Smooth muscle cell (in vitro differentiated cells): Measurements from ENCODE around the gene MAP2K4. TPM values are rescaled to one million over a fixed set of nuclear protein-coding genes. Genes with fewer than 3 reads are reported as not detected.

Experiments used
- DNase-seq: peaks from one replicate; lab custom pipeline; 2025; ENCODE audit not compliant: unreplicated experiment; lab: John Stamatoyannopoulos, UW
- H2AFZ ChIP-seq: fragments of 200-600 bp; sonication (generic); 2 replicates; pipeline ENCODE4 v1.6.0; 2016; ENCODE audit warnings: antibody characterized with exemption, low read depth, mild to moderate bottlenecking
- H3F3A ChIP-seq: fragments of 200-600 bp; sonication (generic); 2 replicates; pipeline ENCODE4 v1.6.0; 2017; ENCODE audit warnings: antibody characterized with exemption, low read depth
- H3K27ac ChIP-seq: fragments of 200-600 bp; sonication (generic); 2 replicates; pipeline ENCODE4 v1.5.1; 2016; ENCODE audit warnings: low read depth, mild to moderate bottlenecking
- H3K27me3 ChIP-seq: fragments of 200-600 bp; sonication (generic); 2 replicates; pipeline ENCODE4 v1.6.1; 2016; ENCODE audit warnings: low read depth, mild to moderate bottlenecking
- H3K36me3 ChIP-seq: fragments of 200-600 bp; sonication (generic); 2 replicates; pipeline ENCODE4 v1.5.1; 2016; ENCODE audit warnings: low read depth
- H3K4me1 ChIP-seq: fragments of 200-600 bp; sonication (generic); 2 replicates; pipeline ENCODE4 v1.5.1; 2016; ENCODE audit warnings: low read depth
- H3K4me2 ChIP-seq: fragments of 200-600 bp; sonication (generic); 2 replicates; pipeline ENCODE4 v1.6.0; 2016; ENCODE audit warnings: mild to moderate bottlenecking
- H3K4me3 ChIP-seq: fragments of 200-600 bp; sonication (generic); 2 replicates; pipeline ENCODE4 v1.5.1; 2016; ENCODE audit warnings: mild to moderate bottlenecking
- H3K79me2 ChIP-seq: fragments of 200-600 bp; sonication (generic); 2 replicates; pipeline ENCODE4 v1.6.0; 2016; ENCODE audit warnings: low read depth, mild to moderate bottlenecking
- H3K9ac ChIP-seq: fragments of 200-600 bp; sonication (generic); 2 replicates; pipeline ENCODE4 v1.6.0; 2016; ENCODE audit warnings: low read depth
- H3K9me3 ChIP-seq: fragments of 200-600 bp; sonication (generic); replicated peaks from 2 replicates; pipeline ENCODE4 v1.5.1; 2016; ENCODE audit warnings: low read depth
- H4K20me1 ChIP-seq: fragments of 200-600 bp; sonication (generic); 2 replicates; pipeline ENCODE4 v1.6.0; 2016; ENCODE audit warnings: low read depth
- WGBS: methylation state at CpG from one replicate; pipeline ENCODE4 v1.1.7; 2016; ENCODE audit warnings: low lambda C conversion rate; 5-methylcytosine and 5-hydroxymethylcytosine counted together
- microRNA counts: library from miRNA; unstranded; fragments of <30 nt; microRNA quantifications from one replicate; lab custom pipeline; 2016
- microRNA-seq: library from miRNA; unstranded; fragments of <30 nt; microRNA quantifications from one replicate; pipeline ENCODE4, GENCODE V29; 2016; ENCODE audit warnings: borderline number of aligned reads
- polyA plus RNA-seq: library from polyadenylated mRNA; unstranded; fragments of >200 nt; fragmentation: Nextera tagmentation; extraction: Ambion mirVana; gene quantifications from 2 replicates; pipeline ENCODE4 v1.2.1, GENCODE V29; 2016
- small RNA-seq: library from RNA; depleted of rRNA; stranded (forward); fragments of <200 nt; gene quantifications from one replicate; pipeline ENCODE3, GENCODE V24; 2014
- total RNA-seq: library from RNA; depleted of rRNA; stranded (reverse); fragments of >200 nt; gene quantifications from 2 replicates; pipeline ENCODE4 v1.2.3, GENCODE V29; 2014
- TF ChIP-seq, protein P1 (sequence below): fragments of 200-600 bp; sonication (generic); IDR thresholded peaks from 2 replicates; pipeline ENCODE4 v1.5.1; 2017; ENCODE audit warnings: borderline replicate concordance, mild to moderate bottlenecking, antibody characterized with exemption; ENCODE audit not compliant: insufficient read depth, poor library complexity, severe bottlenecking

MAP2K4 gene
- total and polyA plus RNA-seq, 2 experiments from 2014 or later: 33.0 to 54.9 TPM

DNA sequence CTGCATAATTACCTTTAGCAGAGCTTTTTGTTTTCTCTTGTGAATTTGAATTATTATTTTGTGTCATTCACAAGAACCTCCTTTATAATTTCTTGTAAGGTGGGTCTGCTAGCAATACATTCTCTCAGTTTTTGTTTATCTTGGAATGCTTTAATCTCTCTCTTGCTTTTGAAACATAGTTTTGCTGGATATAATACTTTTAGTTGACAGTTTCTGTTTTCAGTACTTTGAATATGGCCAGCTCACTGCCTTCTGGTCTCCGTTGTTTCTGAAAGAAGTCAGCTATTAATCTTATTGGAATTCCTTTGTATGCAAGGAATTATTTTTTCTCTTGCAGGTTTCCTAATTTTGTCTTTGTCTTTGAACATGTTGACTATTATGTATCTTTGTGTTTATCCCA lies 167.0 kb downstream of the MAP2K4 start:
- H3K4me2 ChIP-seq: no peak overlapping the region
- no peak overlapping the region for H2AFZ ChIP-seq
- no peaks in the 10 kb centered on the region for H4K20me1 ChIP-seq
- no peaks in the 10 kb centered on the region for H3K79me2 ChIP-seq
- no peaks in the 10 kb centered on the region for H3K36me3 ChIP-seq
- no peaks in the 10 kb centered on the region for H3F3A ChIP-seq
- DNase-seq: no peak
- no peak overlapping the region for H3K9ac ChIP-seq
- no peak overlapping the region for H3K4me3 ChIP-seq
- TF ChIP-seq, protein P1, sequence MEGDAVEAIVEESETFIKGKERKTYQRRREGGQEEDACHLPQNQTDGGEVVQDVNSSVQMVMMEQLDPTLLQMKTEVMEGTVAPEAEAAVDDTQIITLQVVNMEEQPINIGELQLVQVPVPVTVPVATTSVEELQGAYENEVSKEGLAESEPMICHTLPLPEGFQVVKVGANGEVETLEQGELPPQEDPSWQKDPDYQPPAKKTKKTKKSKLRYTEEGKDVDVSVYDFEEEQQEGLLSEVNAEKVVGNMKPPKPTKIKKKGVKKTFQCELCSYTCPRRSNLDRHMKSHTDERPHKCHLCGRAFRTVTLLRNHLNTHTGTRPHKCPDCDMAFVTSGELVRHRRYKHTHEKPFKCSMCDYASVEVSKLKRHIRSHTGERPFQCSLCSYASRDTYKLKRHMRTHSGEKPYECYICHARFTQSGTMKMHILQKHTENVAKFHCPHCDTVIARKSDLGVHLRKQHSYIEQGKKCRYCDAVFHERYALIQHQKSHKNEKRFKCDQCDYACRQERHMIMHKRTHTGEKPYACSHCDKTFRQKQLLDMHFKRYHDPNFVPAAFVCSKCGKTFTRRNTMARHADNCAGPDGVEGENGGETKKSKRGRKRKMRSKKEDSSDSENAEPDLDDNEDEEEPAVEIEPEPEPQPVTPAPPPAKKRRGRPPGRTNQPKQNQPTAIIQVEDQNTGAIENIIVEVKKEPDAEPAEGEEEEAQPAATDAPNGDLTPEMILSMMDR: no peak
- no peaks in the 10 kb centered on the region for H3K9me3 ChIP-seq
- 95% methylated on average over 1 of the region's 1 CpG for WGBS
- no peaks in the 10 kb centered on the region for H3K4me1 ChIP-seq
- H3K27me3 ChIP-seq: no peaks in the 10 kb centered on the region
- no peak overlapping the region for H3K27ac ChIP-seq

DNA sequence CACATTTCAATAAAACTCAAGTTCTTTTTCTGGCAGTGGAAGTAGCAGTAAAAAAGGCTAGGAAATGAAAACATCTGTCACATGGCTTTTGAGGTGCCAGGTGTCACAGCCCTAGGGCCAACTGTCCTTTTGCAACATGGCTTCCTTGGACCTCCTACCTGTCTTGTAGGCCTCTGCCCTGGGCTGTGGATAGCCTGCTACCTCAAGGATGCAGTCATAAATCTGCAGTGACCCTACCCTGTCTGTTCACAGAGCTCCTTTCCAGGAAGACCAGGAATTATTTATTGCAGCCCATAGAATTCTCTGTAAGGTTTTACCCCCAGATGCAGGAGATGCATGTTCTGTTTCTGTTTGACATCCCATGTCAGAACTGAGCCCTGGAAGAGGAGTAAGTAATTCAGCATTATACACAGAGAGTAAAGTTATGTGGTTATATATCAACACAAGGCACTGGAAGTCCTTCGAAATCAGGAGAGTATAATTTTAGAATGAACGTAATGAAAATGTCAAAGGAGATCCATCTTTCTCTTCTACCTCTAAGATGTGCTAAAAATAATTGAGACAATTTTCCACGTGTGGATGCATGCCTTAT lies 172.6 kb downstream of the MAP2K4 start:
- Histone ChIP-seq H3K9ac (no peak overlapping the region), H3K9me3 (no peaks in the 10 kb centered on the region), H3K4me1 (no peaks in the 10 kb centered on the region), H3K36me3 (no peaks in the 10 kb centered on the region), H4K20me1 (no peaks in the 10 kb centered on the region), H3K4me3 (no peak overlapping the region), H3F3A (no peaks in the 10 kb centered on the region), H3K79me2 (no peaks in the 10 kb centered on the region), H3K27ac (no peak overlapping the region), H2AFZ (no peak overlapping the region), H3K27me3 (no peaks in the 10 kb centered on the region), H3K4me2 (no peak overlapping the region)
- no peak for DNase-seq
- TF ChIP-seq, protein P1: no peak
- 89% methylated on average over 3 of the region's 3 CpGs for WGBS

MicroRNA genes within 50 kb of the gene (microRNA counts, 767-probe panel; counts per million panel counts)
- microRNA hsa-miR-744-5p (lab: Ali Mortazavi, UCI): 183 counts per million

Small RNAs within 50 kb of the gene (microRNA-seq; reads per million reads assigned to microRNA genes)
- 20,422 reads per million, percentile 96 among the genes with 10 or more reads in this experiment for gene MIR744

Small RNAs within 50 kb of the gene (small RNA-seq; reads per million reads assigned to genes)
- gene MIR744 (109 reads per million, percentile 98 among the genes with 10 or more reads in this experiment), gene RNU11-2P (0.16 reads per million)

Other genes starting within 250 kb of the MAP2K4 start
- gene ZNF18, start 23.4 kb upstream of the MAP2K4 start, total RNA-seq: 8.6 and 9.7 TPM in 2 replicates
- gene ZNF18, start 23.4 kb upstream of the MAP2K4 start, polyA plus RNA-seq: 10.9 and 11.8 TPM in 2 replicates